GM12878 (cell line): ENCODE results near the gene BEST2. TPM values are rescaled to one million over a fixed set of nuclear protein-coding genes. Genes with fewer than 3 reads are reported as not detected.

ENCODE experiments used
- BACH1 ChIP-seq: fragments of 450-650 bp; IDR thresholded peaks from 2 replicates; pipeline ENCODE4 v1.6.1; 2017; ENCODE audit warnings: mild to moderate bottlenecking, borderline replicate concordance
- CBFB ChIP-seq: IDR thresholded peaks from 2 replicates; pipeline ENCODE4 v1.6.1; 2016; ENCODE audit warnings: antibody characterized with exemption, low read depth
- HCFC1 ChIP-seq: fragments of 150-350 bp; IDR thresholded peaks from 2 replicates; pipeline ENCODE4 v1.6.1; 2014; ENCODE audit warnings: low read length
- IKZF2 ChIP-seq, 2 experiments: fragments of 450-650 bp; IDR thresholded peaks; 2 replicates each; pipeline ENCODE4 v1.6.1; 2017; ENCODE audit warnings: mild to moderate bottlenecking in 2 of 2, moderate library complexity in 2 of 2
- NFIC ChIP-seq: IDR thresholded peaks from 2 replicates; pipeline ENCODE4 v1.6.1; 2012; ENCODE audit warnings: low read depth, mild to moderate bottlenecking, inconsistent platforms, low read length, moderate library complexity
- NFYA ChIP-seq: IDR thresholded peaks from 2 replicates; pipeline ENCODE4 v1.6.1; 2011; ENCODE audit warnings: low read depth, mild to moderate bottlenecking, low read length, improper control_type of control experiment, borderline replicate concordance
- POLR2A ChIP-seq: IDR thresholded peaks from 2 replicates; pipeline ENCODE4 v1.6.1; 2011; ENCODE audit warnings: low read depth, mild to moderate bottlenecking, low read length
- SMAD5 ChIP-seq: IDR thresholded peaks from 2 replicates; pipeline ENCODE4 v1.6.1; 2016; ENCODE audit warnings: antibody characterized with exemption, low read depth
- SUPT20H ChIP-seq: IDR thresholded peaks from 2 replicates; pipeline ENCODE4 v1.6.1; 2011; ENCODE audit warnings: low read depth, mild to moderate bottlenecking, low read length, moderate library complexity, borderline replicate concordance; ENCODE audit not compliant: control insufficient read depth
- polyA plus RNA-seq, 11 experiments: library from polyadenylated mRNA; depleted of rRNA in 4 of 11; unstranded in 6 of 11; stranded (reverse) in 5 of 11; fragments of >200 nt; fragmentation: Nextera tagmentation in 4 of 11; fragmentation: Illumina TruSeq in 1 of 11; extraction: Ambion mirVana in 4 of 11; extraction: Trizol in 1 of 11; gene quantifications; 1 replicate in 1 of 11; 2 replicates in 10 of 11; pipeline versions ENCODE4 v1.2.1 to v1.2.3, GENCODE V29; 2011 to 2016; ENCODE audit warnings: inconsistent platforms in 2 of 11, missing spikeins in 2 of 11, low read depth in 1 of 11
- total RNA-seq, 4 experiments: library from RNA; depleted of rRNA in 3 of 4; stranded (reverse); fragments of >200 nt in 3 of 4; fragmentation: Illumina TruSeq in 1 of 4; extraction: Trizol in 1 of 4; gene quantifications; 2 replicates each; pipeline versions ENCODE4 v1.2.1 to v1.2.3, GENCODE V29; 2013 to 2021
- TF ChIP-seq, protein P1 (sequence below): fragments of 450-650 bp; IDR thresholded peaks from 2 replicates; pipeline ENCODE4 v1.6.1; 2018; ENCODE audit warnings: borderline replicate concordance, mild to moderate bottlenecking; ENCODE audit not compliant: partially characterized antibody
- TF ChIP-seq, protein P2 (sequence below): fragments of 450-650 bp; IDR thresholded peaks from 2 replicates; pipeline ENCODE4 v1.6.1; 2016; ENCODE audit warnings: mild to moderate bottlenecking
- TF ChIP-seq, protein P3 (sequence below): IDR thresholded peaks from 2 replicates; pipeline ENCODE4 v1.6.1; 2011; ENCODE audit warnings: borderline replicate concordance, low read depth, mild to moderate bottlenecking, moderate library complexity, mixed read lengths, low read length; ENCODE audit not compliant: insufficient read depth; ENCODE audit errors: extremely low read length
- TF ChIP-seq, protein P4 (sequence below): fragments of 450-650 bp; IDR thresholded peaks from 2 replicates; pipeline ENCODE4 v1.6.1; 2017; ENCODE audit warnings: mild to moderate bottlenecking, moderate library complexity
- TF ChIP-seq, protein P5 (sequence below): IDR thresholded peaks from 2 replicates; pipeline ENCODE4 v1.6.1; 2012; ENCODE audit warnings: low read depth, low read length, improper control_type of control experiment
- TF ChIP-seq, protein P6 (sequence below), 3 experiments: IDR thresholded peaks in 2 of 3; conservative IDR thresholded peaks in 1 of 3; 2 replicates each; pipeline ENCODE4 v1.5.1; 2011; ENCODE audit warnings: low read depth in 3 of 3, low read length in 3 of 3, mild to moderate bottlenecking in 3 of 3, control low read depth in 2 of 3, moderate library complexity in 2 of 3, inconsistent platforms in 1 of 3, mixed read lengths in 1 of 3; ENCODE audit not compliant: control insufficient read depth in 2 of 3, insufficient read depth in 1 of 3; ENCODE audit errors: extremely low read depth in 1 of 3

BEST2 gene
- total and polyA plus RNA-seq, 10 of the 15 experiments (the other 5 are each of a cell fraction or from before 2014, with no cell fraction given), result not detected

DNA sequence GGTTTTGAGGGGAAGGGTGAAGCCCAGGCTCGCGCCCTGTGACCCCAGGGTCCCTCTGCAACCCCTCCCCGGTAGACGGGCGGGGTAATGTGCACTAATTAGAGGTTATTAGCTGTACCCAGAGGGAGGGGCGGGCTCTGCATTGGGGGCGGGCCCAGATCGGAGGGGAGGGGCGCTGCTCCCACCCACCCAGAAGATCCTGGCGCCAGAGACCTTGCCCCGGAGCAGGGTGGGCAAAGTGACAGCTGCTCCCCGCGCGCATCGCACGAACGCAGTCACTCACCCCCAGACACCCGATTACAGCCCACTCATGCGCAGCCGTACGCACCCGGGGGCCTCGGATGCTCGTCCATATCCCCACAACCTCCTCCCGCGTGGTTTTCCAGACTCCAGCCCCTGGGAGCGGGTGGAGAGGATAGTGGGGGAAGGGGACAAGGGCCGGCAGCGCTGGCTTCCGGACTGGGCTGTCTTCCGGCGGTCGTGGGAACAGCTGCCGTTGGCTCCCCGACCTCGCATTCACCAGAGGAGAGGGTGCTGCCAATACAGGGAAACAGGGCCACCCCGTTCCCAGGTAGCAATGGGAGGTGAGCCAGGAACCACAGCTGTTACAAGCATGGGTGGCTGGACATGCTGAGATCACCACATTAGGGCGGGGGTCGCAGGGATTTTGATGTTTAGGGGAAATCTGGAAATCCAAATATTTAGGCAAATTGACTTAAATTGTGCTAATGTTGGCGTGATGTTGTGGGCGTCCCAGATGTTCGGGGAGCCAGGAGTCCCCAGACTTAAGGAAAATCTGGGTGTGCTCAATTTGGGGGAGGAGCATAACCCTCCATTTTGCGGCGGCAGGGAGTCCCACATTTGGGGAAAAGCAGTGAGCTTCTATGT lies 26.7 kb downstream of the BEST2 start (continued):
- TF ChIP-seq, protein P1, sequence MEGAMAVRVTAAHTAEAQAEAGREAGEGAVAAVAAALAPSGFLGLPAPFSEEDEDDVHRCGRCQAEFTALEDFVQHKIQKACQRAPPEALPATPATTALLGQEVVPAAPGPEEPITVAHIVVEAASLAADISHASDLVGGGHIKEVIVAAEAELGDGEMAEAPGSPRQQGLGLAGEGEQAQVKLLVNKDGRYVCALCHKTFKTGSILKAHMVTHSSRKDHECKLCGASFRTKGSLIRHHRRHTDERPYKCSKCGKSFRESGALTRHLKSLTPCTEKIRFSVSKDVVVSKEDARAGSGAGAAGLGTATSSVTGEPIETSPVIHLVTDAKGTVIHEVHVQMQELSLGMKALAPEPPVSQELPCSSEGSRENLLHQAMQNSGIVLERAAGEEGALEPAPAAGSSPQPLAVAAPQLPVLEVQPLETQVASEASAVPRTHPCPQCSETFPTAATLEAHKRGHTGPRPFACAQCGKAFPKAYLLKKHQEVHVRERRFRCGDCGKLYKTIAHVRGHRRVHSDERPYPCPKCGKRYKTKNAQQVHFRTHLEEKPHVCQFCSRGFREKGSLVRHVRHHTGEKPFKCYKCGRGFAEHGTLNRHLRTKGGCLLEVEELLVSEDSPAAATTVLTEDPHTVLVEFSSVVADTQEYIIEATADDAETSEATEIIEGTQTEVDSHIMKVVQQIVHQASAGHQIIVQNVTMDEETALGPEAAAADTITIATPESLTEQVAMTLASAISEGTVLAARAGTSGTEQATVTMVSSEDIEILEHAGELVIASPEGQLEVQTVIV, result no peak
- peak; percentile 74 for TF ChIP-seq POLR2A
- TF ChIP-seq CBFB, result no peak
- TF ChIP-seq, protein P2, sequence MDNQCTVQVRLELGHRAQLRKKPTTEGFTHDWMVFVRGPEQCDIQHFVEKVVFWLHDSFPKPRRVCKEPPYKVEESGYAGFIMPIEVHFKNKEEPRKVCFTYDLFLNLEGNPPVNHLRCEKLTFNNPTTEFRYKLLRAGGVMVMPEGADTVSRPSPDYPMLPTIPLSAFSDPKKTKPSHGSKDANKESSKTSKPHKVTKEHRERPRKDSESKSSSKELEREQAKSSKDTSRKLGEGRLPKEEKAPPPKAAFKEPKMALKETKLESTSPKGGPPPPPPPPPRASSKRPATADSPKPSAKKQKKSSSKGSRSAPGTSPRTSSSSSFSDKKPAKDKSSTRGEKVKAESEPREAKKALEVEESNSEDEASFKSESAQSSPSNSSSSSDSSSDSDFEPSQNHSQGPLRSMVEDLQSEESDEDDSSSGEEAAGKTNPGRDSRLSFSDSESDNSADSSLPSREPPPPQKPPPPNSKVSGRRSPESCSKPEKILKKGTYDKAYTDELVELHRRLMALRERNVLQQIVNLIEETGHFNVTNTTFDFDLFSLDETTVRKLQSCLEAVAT, result no peak
- TF ChIP-seq NFYA, result no peak
- TF ChIP-seq, protein P3, sequence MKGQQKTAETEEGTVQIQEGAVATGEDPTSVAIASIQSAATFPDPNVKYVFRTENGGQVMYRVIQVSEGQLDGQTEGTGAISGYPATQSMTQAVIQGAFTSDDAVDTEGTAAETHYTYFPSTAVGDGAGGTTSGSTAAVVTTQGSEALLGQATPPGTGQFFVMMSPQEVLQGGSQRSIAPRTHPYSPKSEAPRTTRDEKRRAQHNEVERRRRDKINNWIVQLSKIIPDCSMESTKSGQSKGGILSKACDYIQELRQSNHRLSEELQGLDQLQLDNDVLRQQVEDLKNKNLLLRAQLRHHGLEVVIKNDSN, result no peak
- TF ChIP-seq, protein P4, sequence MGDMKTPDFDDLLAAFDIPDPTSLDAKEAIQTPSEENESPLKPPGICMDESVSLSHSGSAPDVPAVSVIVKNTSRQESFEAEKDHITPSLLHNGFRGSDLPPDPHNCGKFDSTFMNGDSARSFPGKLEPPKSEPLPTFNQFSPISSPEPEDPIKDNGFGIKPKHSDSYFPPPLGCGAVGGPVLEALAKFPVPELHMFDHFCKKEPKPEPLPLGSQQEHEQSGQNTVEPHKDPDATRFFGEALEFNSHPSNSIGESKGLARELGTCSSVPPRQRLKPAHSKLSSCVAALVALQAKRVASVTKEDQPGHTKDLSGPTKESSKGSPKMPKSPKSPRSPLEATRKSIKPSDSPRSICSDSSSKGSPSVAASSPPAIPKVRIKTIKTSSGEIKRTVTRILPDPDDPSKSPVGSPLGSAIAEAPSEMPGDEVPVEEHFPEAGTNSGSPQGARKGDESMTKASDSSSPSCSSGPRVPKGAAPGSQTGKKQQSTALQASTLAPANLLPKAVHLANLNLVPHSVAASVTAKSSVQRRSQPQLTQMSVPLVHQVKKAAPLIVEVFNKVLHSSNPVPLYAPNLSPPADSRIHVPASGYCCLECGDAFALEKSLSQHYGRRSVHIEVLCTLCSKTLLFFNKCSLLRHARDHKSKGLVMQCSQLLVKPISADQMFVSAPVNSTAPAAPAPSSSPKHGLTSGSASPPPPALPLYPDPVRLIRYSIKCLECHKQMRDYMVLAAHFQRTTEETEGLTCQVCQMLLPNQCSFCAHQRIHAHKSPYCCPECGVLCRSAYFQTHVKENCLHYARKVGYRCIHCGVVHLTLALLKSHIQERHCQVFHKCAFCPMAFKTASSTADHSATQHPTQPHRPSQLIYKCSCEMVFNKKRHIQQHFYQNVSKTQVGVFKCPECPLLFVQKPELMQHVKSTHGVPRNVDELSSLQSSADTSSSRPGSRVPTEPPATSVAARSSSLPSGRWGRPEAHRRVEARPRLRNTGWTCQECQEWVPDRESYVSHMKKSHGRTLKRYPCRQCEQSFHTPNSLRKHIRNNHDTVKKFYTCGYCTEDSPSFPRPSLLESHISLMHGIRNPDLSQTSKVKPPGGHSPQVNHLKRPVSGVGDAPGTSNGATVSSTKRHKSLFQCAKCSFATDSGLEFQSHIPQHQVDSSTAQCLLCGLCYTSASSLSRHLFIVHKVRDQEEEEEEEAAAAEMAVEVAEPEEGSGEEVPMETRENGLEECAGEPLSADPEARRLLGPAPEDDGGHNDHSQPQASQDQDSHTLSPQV, result no peak
- TF ChIP-seq IKZF2 (IDR thresholded peaks at IDR 0.05), result peak; percentile 87 to 90
- TF ChIP-seq SUPT20H, result no peak
- TF ChIP-seq, protein P5, sequence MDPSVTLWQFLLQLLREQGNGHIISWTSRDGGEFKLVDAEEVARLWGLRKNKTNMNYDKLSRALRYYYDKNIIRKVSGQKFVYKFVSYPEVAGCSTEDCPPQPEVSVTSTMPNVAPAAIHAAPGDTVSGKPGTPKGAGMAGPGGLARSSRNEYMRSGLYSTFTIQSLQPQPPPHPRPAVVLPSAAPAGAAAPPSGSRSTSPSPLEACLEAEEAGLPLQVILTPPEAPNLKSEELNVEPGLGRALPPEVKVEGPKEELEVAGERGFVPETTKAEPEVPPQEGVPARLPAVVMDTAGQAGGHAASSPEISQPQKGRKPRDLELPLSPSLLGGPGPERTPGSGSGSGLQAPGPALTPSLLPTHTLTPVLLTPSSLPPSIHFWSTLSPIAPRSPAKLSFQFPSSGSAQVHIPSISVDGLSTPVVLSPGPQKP, result peak; percentile 64; the same call in 1 of the 2 replicates
- peak; percentile 10; the same call in 1 of the 2 replicates for TF ChIP-seq BACH1
- TF ChIP-seq, protein P6, sequence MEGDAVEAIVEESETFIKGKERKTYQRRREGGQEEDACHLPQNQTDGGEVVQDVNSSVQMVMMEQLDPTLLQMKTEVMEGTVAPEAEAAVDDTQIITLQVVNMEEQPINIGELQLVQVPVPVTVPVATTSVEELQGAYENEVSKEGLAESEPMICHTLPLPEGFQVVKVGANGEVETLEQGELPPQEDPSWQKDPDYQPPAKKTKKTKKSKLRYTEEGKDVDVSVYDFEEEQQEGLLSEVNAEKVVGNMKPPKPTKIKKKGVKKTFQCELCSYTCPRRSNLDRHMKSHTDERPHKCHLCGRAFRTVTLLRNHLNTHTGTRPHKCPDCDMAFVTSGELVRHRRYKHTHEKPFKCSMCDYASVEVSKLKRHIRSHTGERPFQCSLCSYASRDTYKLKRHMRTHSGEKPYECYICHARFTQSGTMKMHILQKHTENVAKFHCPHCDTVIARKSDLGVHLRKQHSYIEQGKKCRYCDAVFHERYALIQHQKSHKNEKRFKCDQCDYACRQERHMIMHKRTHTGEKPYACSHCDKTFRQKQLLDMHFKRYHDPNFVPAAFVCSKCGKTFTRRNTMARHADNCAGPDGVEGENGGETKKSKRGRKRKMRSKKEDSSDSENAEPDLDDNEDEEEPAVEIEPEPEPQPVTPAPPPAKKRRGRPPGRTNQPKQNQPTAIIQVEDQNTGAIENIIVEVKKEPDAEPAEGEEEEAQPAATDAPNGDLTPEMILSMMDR (IDR thresholded peaks at IDR 0.05 in 2 of 3, conservative IDR thresholded peaks at IDR 0.05 in 1 of 3; ENCODE audit: control insufficient read depth in 2 of 3, extremely low read depth in 1 of 3, insufficient read depth in 1 of 3, low read depth in 3 of 3, low read length in 3 of 3), result no peak
- no peak for TF ChIP-seq HCFC1
- no peak for TF ChIP-seq NFIC
- peak; percentile 36; the same call in 1 of the 2 replicates for TF ChIP-seq SMAD5
